SK-N-SH (cell line): Measurements from ENCODE around the gene SPTB. TPM values are rescaled to one million over a fixed set of nuclear protein-coding genes. Genes with fewer than 3 reads are reported as not detected.
A peak's percentile ranks its signal among the peaks of the same experiment; 100 is the strongest.
"Not testable (repeated sequence)": the region's sequence is repeated elsewhere in the genome, so short reads cannot be mapped to it uniquely, and the experiment has no call there.

ENCODE experiments used
- CTCF ChIA-PET: fragments of 300-600, 350-600 bp; formaldehyde crosslinking; extraction: SDS; loops from one replicate; lab custom pipeline; 2021; lab: Yijun Ruan, JAX
- POLR2A ChIA-PET: fragments of 350-600 bp; sonication (Branson Sonifier 250); formaldehyde crosslinking; extraction: SDS; loops from one replicate; lab custom pipeline; 2020; ENCODE audit warnings: antibody characterized with exemption, inconsistent platforms; lab: Yijun Ruan, JAX
- DNase-seq: peaks from one replicate; pipeline ENCODE4 v3.0.0; 2012
- H2AFZ ChIP-seq: fragments of 200-600 bp; sonication (generic); 2 replicates; pipeline ENCODE4 v1.8.1; 2016; ENCODE audit warnings: antibody characterized with exemption, mild to moderate bottlenecking, low read depth
- H3F3A ChIP-seq: fragments of 200-600 bp; sonication (generic); replicated peaks from 2 replicates; pipeline ENCODE3; 2016; ENCODE audit warnings: antibody characterized with exemption, mild to moderate bottlenecking; ENCODE audit not compliant: insufficient read depth
- H3K27ac ChIP-seq, 2 experiments: fragments of 200-500 bp in 1 of 2; fragments of 200-600 bp in 1 of 2; sonication (Bioruptor generic) in 1 of 2; sonication (generic), shearing (Covaris generic) in 1 of 2; 2 replicates each; pipeline versions ENCODE4 v1.5.1 to v1.6.1; 2014 to 2016; ENCODE audit warnings: low read depth in 2 of 2, inconsistent platforms in 1 of 2, low read length in 1 of 2, mild to moderate bottlenecking in 1 of 2, mixed read lengths in 1 of 2
- H3K27me3 ChIP-seq: fragments of 200-600 bp; sonication (generic), shearing (Covaris generic); 2 replicates; pipeline ENCODE4 v1.6.1; 2016; ENCODE audit warnings: mixed run types; ENCODE audit not compliant: insufficient read depth
- H3K36me3 ChIP-seq, 2 experiments: fragments of 200-500 bp in 1 of 2; fragments of 200-600 bp in 1 of 2; sonication (Bioruptor generic) in 1 of 2; sonication (generic) in 1 of 2; replicated peaks in 1 of 2; 2 replicates each; pipeline versions ENCODE3 to v1.5.1; 2014 to 2016; ENCODE audit warnings: low read length in 1 of 2, mild to moderate bottlenecking in 1 of 2; ENCODE audit not compliant: insufficient read depth in 2 of 2, control insufficient read depth in 1 of 2
- H3K4me1 ChIP-seq, 2 experiments: fragments of 200-500 bp in 1 of 2; fragments of 200-600 bp in 1 of 2; sonication (Bioruptor generic) in 1 of 2; sonication (generic), shearing (Covaris generic) in 1 of 2; 2 replicates each; pipeline versions ENCODE4 v1.5.1 to v1.6.1; 2014 to 2016; ENCODE audit warnings: low read depth in 1 of 2, low read length in 1 of 2, mixed run types in 1 of 2; ENCODE audit not compliant: insufficient read depth in 2 of 2, control insufficient read depth in 1 of 2
- H3K4me2 ChIP-seq: fragments of 200-600 bp; sonication (generic), shearing (Covaris generic); 2 replicates; pipeline ENCODE4 v1.6.1; 2017; ENCODE audit warnings: mixed run types
- H3K4me3 ChIP-seq, 2 experiments: fragments of 200-500 bp in 1 of 2; fragments of 200-600 bp in 1 of 2; sonication (Bioruptor generic) in 1 of 2; sonication (generic), shearing (Covaris generic) in 1 of 2; 2 replicates each; pipeline versions ENCODE4 v1.5.1 to v1.8.1; 2014 to 2016; ENCODE audit warnings: low read depth in 2 of 2, inconsistent platforms in 1 of 2, low read length in 1 of 2, mild to moderate bottlenecking in 1 of 2, mixed read lengths in 1 of 2, moderate library complexity in 1 of 2
- H3K79me2 ChIP-seq: fragments of 200-600 bp; sonication (generic); 2 replicates; pipeline ENCODE4 v1.8.1; 2017; ENCODE audit warnings: mild to moderate bottlenecking; ENCODE audit not compliant: insufficient read depth
- H3K9ac ChIP-seq: fragments of 200-600 bp; sonication (generic); 2 replicates; pipeline ENCODE4 v1.6.1; 2017; ENCODE audit warnings: mixed run types
- H3K9me2 ChIP-seq: fragments of 200-600 bp; sonication (generic); 2 replicates; pipeline ENCODE4 v1.6.1; 2017; ENCODE audit warnings: mixed run types
- H3K9me3 ChIP-seq: fragments of 200-600 bp; sonication (generic); 2 replicates; pipeline ENCODE4 v1.6.1; 2017; ENCODE audit warnings: mixed run types, mild to moderate bottlenecking, moderate library complexity
- H4K20me1 ChIP-seq: fragments of 200-600 bp; sonication (generic); 2 replicates; pipeline ENCODE4 v1.6.1; 2017; ENCODE audit warnings: mild to moderate bottlenecking, mixed run types; ENCODE audit not compliant: insufficient read depth
- EP300 ChIP-seq, 2 experiments: IDR thresholded peaks; 2 replicates each; pipeline versions ENCODE4 v1.4.0 to v1.6.1; 2012; ENCODE audit warnings: borderline replicate concordance in 1 of 2, low read depth in 1 of 2, low read length in 1 of 2
- EZH2phosphoT487 ChIP-seq: fragments of 200-600 bp; sonication (generic); IDR thresholded peaks from 2 replicates; pipeline ENCODE4 v1.6.1; 2017; ENCODE audit warnings: low read depth, mixed run types, mild to moderate bottlenecking, antibody characterized with exemption, moderate library complexity, borderline replicate concordance
- FOXJ3 ChIP-seq: sonication (generic); formaldehyde crosslinking; IDR thresholded peaks from 2 replicates; pipeline ENCODE4 v1.5.1; 2020; ENCODE audit warnings: mild to moderate bottlenecking, missing genetic modification reagents
- FOXM1 ChIP-seq: IDR thresholded peaks from 2 replicates; pipeline ENCODE4 v1.4.0; 2012; ENCODE audit warnings: low read depth, mild to moderate bottlenecking
- GATA2 ChIP-seq: sonication (generic); formaldehyde crosslinking; IDR thresholded peaks from 2 replicates; pipeline ENCODE4 v1.5.0; 2020; ENCODE audit warnings: mild to moderate bottlenecking, missing genetic modification reagents
- NFIC ChIP-seq: IDR thresholded peaks from 2 replicates; pipeline ENCODE4 v1.4.0; 2012; ENCODE audit warnings: borderline replicate concordance
- POLR2AphosphoS5 ChIP-seq: IDR thresholded peaks from 2 replicates; pipeline ENCODE4 v1.6.1; 2012; ENCODE audit warnings: low read depth, low read length
- RAD21 ChIP-seq: IDR thresholded peaks from 2 replicates; pipeline ENCODE4 v1.6.1; 2012; ENCODE audit warnings: mild to moderate bottlenecking, low read length
- RFX5 ChIP-seq: IDR thresholded peaks from 2 replicates; pipeline ENCODE4 v1.6.1; 2012; ENCODE audit warnings: mild to moderate bottlenecking, improper control_type of control experiment, low read length
- SIN3A ChIP-seq: IDR thresholded peaks from 2 replicates; pipeline ENCODE4 v1.6.1; 2012; ENCODE audit warnings: low read depth, mild to moderate bottlenecking, low read length, moderate library complexity, borderline replicate concordance
- TAF1 ChIP-seq: IDR thresholded peaks from 2 replicates; pipeline ENCODE4 v1.6.1; 2012; ENCODE audit warnings: low read depth, mild to moderate bottlenecking, low read length, moderate library complexity, borderline replicate concordance
- TCF12 ChIP-seq: IDR thresholded peaks from 2 replicates; pipeline ENCODE4 v1.4.0; 2012
- TEAD4 ChIP-seq: IDR thresholded peaks from 2 replicates; pipeline ENCODE4 v1.4.0; 2012; ENCODE audit warnings: mild to moderate bottlenecking, borderline replicate concordance; ENCODE audit not compliant: insufficient read depth
- WGBS: methylation state at CpG from one replicate; pipeline ENCODE4 v1.1.6; 2017; ENCODE audit warnings: low lambda C conversion rate; 5-methylcytosine and 5-hydroxymethylcytosine counted together
- polyA plus RNA-seq, 3 experiments: library from polyadenylated mRNA; depleted of rRNA; stranded (reverse); fragments of >200 nt; gene quantifications; 2 replicates each; pipeline ENCODE4 v1.2.3, GENCODE V29; 2012
- TF ChIP-seq, protein P1 (sequence below): fragments of 200-600 bp; sonication (generic); IDR thresholded peaks from 2 replicates; pipeline ENCODE4 v1.6.1; 2017; ENCODE audit warnings: antibody characterized with exemption, mild to moderate bottlenecking, moderate library complexity
- TF ChIP-seq, protein P2 (sequence below): fragments of 150-350 bp; IDR thresholded peaks from 2 replicates; pipeline ENCODE4 v1.6.1; 2016; ENCODE audit warnings: mild to moderate bottlenecking, low read depth, low read length
- TF ChIP-seq, protein P3 (sequence below): IDR thresholded peaks from 2 replicates; pipeline ENCODE4 v1.4.0; 2012; ENCODE audit warnings: low read depth, borderline replicate concordance
- TF ChIP-seq, protein P4 (sequence below): fragments of 150-350 bp; IDR thresholded peaks from 2 replicates; pipeline ENCODE4 v1.6.1; 2017; ENCODE audit warnings: antibody characterized with exemption, low read length, low read depth, borderline replicate concordance
- TF ChIP-seq, protein P5 (sequence below): IDR thresholded peaks from 2 replicates; pipeline ENCODE4 v1.4.0; 2012; ENCODE audit warnings: low read depth
- TF ChIP-seq, protein P6 (sequence below): IDR thresholded peaks from 2 replicates; pipeline ENCODE4 v1.4.0; 2012; ENCODE audit warnings: low read depth, borderline replicate concordance

SPTB gene
- polyA plus RNA-seq, 1 of the 3 experiments (the other 2 are of a cell fraction): 0.15 TPM

DNA sequence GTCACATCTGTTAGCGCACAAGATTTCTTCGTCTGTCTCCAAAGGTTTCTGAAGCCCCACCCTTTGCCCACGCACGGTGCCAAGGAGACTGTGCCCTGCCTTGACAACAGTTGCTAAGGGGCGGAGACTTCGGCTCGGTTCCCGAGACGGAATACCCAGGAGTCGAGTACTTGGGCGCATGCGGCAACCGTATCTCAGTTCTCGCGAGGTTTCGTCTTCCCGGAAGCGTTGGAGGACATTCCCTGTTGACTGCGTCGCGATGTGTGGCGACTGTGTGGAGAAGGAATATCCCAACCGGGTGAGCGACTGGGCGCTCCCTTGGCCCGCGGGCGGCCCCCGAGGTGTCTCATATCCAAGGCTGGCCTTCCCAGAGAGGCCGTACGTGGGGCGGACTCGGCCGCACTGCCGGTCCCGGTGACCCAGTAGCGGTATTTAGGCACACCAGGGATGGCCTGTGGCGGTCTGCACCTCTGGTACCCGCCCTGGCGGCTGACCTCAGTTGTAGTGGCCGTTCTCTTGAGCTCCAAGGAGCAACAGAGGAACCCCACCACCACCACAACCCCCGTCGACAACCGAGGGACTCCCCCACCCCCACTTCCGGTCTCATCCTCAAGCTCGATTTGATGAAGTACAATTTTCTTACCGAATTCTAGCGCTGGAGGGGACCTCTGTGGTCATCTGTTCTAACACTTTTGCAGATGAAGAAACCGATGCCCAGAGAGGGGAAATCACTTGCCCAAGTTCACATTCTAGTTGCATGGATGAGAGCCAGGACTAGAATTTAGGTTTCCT is 34.7 kb upstream of the SPTB start, which contains the start of gene CHURC1 (continued):
- TF ChIP-seq EZH2phosphoT487 (no peak), FOXM1 (no peak), NFIC (no peak), TEAD4 (no peak), FOXJ3 (CRISPR knock-in tag) (no peak), RAD21 (no peak), SIN3A (peak; percentile 87), RFX5 (no peak), TCF12 (no peak), GATA2 (CRISPR knock-in tag) (no peak), POLR2AphosphoS5 (peak; percentile 94), TAF1 (peak; percentile 79; the same call in 1 of the 2 replicates), EP300 (IDR thresholded peaks at IDR 0.05; ENCODE audit: borderline replicate concordance in 1 of 2, low read depth in 1 of 2, low read length in 1 of 2) (no peak)
- TF ChIP-seq, protein P1, sequence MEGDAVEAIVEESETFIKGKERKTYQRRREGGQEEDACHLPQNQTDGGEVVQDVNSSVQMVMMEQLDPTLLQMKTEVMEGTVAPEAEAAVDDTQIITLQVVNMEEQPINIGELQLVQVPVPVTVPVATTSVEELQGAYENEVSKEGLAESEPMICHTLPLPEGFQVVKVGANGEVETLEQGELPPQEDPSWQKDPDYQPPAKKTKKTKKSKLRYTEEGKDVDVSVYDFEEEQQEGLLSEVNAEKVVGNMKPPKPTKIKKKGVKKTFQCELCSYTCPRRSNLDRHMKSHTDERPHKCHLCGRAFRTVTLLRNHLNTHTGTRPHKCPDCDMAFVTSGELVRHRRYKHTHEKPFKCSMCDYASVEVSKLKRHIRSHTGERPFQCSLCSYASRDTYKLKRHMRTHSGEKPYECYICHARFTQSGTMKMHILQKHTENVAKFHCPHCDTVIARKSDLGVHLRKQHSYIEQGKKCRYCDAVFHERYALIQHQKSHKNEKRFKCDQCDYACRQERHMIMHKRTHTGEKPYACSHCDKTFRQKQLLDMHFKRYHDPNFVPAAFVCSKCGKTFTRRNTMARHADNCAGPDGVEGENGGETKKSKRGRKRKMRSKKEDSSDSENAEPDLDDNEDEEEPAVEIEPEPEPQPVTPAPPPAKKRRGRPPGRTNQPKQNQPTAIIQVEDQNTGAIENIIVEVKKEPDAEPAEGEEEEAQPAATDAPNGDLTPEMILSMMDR: no peak
- TF ChIP-seq, protein P2, sequence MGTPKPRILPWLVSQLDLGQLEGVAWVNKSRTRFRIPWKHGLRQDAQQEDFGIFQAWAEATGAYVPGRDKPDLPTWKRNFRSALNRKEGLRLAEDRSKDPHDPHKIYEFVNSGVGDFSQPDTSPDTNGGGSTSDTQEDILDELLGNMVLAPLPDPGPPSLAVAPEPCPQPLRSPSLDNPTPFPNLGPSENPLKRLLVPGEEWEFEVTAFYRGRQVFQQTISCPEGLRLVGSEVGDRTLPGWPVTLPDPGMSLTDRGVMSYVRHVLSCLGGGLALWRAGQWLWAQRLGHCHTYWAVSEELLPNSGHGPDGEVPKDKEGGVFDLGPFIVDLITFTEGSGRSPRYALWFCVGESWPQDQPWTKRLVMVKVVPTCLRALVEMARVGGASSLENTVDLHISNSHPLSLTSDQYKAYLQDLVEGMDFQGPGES: no peak
- TF ChIP-seq, protein P3, sequence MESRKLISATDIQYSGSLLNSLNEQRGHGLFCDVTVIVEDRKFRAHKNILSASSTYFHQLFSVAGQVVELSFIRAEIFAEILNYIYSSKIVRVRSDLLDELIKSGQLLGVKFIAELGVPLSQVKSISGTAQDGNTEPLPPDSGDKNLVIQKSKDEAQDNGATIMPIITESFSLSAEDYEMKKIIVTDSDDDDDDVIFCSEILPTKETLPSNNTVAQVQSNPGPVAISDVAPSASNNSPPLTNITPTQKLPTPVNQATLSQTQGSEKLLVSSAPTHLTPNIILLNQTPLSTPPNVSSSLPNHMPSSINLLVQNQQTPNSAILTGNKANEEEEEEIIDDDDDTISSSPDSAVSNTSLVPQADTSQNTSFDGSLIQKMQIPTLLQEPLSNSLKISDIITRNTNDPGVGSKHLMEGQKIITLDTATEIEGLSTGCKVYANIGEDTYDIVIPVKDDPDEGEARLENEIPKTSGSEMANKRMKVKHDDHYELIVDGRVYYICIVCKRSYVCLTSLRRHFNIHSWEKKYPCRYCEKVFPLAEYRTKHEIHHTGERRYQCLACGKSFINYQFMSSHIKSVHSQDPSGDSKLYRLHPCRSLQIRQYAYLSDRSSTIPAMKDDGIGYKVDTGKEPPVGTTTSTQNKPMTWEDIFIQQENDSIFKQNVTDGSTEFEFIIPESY: peak; percentile 97
- TF ChIP-seq, protein P4, sequence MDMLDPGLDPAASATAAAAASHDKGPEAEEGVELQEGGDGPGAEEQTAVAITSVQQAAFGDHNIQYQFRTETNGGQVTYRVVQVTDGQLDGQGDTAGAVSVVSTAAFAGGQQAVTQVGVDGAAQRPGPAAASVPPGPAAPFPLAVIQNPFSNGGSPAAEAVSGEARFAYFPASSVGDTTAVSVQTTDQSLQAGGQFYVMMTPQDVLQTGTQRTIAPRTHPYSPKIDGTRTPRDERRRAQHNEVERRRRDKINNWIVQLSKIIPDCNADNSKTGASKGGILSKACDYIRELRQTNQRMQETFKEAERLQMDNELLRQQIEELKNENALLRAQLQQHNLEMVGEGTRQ: no peak
- TF ChIP-seq, protein P5, sequence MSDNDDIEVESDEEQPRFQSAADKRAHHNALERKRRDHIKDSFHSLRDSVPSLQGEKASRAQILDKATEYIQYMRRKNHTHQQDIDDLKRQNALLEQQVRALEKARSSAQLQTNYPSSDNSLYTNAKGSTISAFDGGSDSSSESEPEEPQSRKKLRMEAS: peak; percentile 16; the same call in 1 of the 2 replicates
- TF ChIP-seq, protein P6, sequence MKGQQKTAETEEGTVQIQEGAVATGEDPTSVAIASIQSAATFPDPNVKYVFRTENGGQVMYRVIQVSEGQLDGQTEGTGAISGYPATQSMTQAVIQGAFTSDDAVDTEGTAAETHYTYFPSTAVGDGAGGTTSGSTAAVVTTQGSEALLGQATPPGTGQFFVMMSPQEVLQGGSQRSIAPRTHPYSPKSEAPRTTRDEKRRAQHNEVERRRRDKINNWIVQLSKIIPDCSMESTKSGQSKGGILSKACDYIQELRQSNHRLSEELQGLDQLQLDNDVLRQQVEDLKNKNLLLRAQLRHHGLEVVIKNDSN: no peak

DNA sequence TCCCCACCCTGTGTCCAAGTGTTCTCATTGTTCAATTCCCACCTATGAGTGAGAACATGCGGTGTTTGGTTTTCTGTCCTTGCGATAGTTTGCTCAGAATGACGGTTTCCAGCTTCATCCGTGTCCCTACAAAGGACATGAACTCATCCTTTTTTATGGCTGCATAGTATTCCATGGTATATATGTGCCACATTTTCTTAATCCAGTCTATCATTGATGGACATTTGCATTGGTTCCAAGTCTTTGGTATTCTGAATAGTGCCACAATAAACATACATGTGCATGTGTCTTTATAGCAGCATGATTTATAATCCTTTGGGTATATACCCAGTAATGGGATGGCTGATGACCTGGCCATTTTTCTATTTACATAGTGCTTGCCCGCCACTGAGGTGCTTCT is 33.8 kb upstream of the SPTB start:
- DNase-seq, H3K9me3 ChIP-seq, H3F3A ChIP-seq, H3K27me3 ChIP-seq, H3K9ac ChIP-seq, H4K20me1 ChIP-seq, H3K36me3 ChIP-seq, POLR2A ChIA-PET, H3K9me2 ChIP-seq: not testable (repeated sequence)
- Histone ChIP-seq H3K27ac (peak overlapping the region in 1 of 2 experiments; percentile 86; a peak in 1 of 4 replicates), H3K4me2 (peak overlapping the region; percentile 78), H2AFZ (peak overlapping the region; percentile 91), H3K4me1 (peaks cover 9 to 12% of the 10 kb centered on the region in 2 experiments; a peak in 3 of 4 replicates), H3K79me2 (peaks cover 42% of the 10 kb centered on the region), H3K4me3 (peak overlapping the region; percentile 79 to 97; a peak in 3 of 4 replicates)
- CTCF ChIA-PET: interaction anchor here (2.1 kb wide), 1 partner anchor 112 kb away, joined by 7 read pairs; no protein-coding TSS in a partner anchor
- WGBS: 63% methylated on average over 5 of the region's 5 CpGs
